ENCODE measurements around the gene RETREG2. TPM values are rescaled to one million over a fixed set of nuclear protein-coding genes. Genes with fewer than 3 reads are reported as not detected.

Gene RETREG2
- polyA plus RNA-seq, 2 donors = 28.4 to 38.6 TPM

DNA sequence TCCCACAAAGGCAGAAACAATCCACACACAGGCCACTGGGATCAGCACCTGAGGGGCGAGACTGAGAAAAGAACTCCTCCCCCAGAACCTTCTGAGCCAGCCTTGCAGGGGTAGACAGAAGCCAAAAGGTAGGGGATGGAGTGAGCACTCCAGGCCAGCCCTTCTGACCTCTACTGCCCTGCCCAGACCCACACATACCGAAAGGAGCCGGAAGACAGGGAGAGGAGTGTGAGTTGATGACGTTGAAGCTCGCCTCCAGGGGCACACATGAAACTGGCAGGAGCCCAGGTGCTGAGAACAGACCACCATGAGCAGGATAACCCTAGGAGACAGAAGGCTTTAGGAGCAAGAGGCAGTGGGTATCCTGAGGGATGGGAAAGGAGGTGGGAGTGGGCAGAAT is 10.1 kb upstream of the RETREG2 start:
- Histone ChIP-seq H3K9me3 (ENCODE audit: control insufficient read depth in 2 of 2, insufficient read depth in 1 of 2, low read depth in 1 of 2, low read length in 1 of 2) (no peaks in the 10 kb centered on the region), H3K27ac (ENCODE audit: low read depth in 2 of 2, low read length in 1 of 2) (no peak overlapping the region), H3K4me3 (ENCODE audit: low read depth in 1 of 2, low read length in 2 of 2) (no peak overlapping the region), H3K36me3 (ENCODE audit: control insufficient read depth in 2 of 2, insufficient read depth in 2 of 2, low read length in 1 of 2) (peaks cover 0 to 8% of the 10 kb centered on the region in 2 donors), H3K4me1 (ENCODE audit: control insufficient read depth in 2 of 2, insufficient read depth in 2 of 2, low read length in 1 of 2) (peaks cover 0 to 3% of the 10 kb centered on the region in 2 donors), H3K27me3 (ENCODE audit: control insufficient read depth in 1 of 2, insufficient read depth in 2 of 2, low read length in 2 of 2) (no peaks in the 10 kb centered on the region)
- WGBS, 2 donors = 71 to 72% methylated on average over 5 of the region's 5 CpGs

DNA sequence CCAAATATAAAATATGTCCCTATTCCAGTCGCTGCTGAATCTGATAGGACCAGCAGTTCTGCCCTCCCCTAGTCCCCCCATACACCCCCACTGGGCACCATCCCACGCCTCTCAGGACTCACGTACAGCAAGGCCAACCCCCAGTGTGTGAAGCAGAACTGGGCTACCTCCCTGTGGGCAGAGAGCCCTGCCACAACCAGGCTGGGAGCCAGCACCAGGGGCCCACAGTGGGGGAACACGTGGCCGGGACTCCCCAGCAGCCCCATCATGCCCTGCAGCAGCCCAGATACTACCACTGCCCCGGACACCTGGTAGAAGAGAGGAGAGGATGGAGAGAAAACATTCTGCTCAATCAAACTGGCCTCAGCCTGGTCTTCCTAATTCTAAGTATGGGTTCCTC is 9.5 kb upstream of the RETREG2 start:
- 45 to 54% methylated on average over 6 of the region's 6 CpGs for WGBS, 2 donors
- Histone ChIP-seq H3K4me1 (ENCODE audit: control insufficient read depth in 2 of 2, insufficient read depth in 2 of 2, low read length in 1 of 2) (peaks cover 0 to 3% of the 10 kb centered on the region in 2 donors), H3K36me3 (ENCODE audit: control insufficient read depth in 2 of 2, insufficient read depth in 2 of 2, low read length in 1 of 2) (peaks cover 0 to 12% of the 10 kb centered on the region in 2 donors), H3K27me3 (ENCODE audit: control insufficient read depth in 1 of 2, insufficient read depth in 2 of 2, low read length in 2 of 2) (no peaks in the 10 kb centered on the region), H3K9me3 (ENCODE audit: control insufficient read depth in 2 of 2, insufficient read depth in 1 of 2, low read depth in 1 of 2, low read length in 1 of 2) (no peaks in the 10 kb centered on the region), H3K27ac (ENCODE audit: low read depth in 2 of 2, low read length in 1 of 2) (no peak overlapping the region), H3K4me3 (ENCODE audit: low read depth in 1 of 2, low read length in 2 of 2) (no peak overlapping the region)

DNA sequence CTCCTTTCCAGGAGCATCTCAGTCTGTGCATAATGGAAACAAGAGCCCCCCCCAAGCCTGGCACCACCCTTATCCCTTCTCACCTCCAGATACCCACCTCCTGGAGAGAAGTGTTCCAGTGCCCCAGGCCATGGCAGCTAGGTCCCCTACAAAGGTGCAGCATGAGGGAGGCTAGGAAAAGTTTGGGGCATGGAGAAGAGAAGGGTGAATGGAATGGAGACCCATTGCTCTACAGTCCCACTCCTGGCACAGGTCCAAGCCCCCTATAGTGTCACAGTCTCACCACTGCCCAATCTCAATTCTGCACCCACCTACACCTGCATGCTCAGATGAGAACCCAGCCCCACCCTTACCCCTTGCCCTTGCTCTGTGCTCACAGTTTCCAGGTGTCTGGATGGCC is 9.1 kb upstream of the RETREG2 start:
- Histone ChIP-seq H3K4me3 (ENCODE audit: low read depth in 1 of 2, low read length in 2 of 2) (no peak overlapping the region), H3K27me3 (ENCODE audit: control insufficient read depth in 1 of 2, insufficient read depth in 2 of 2, low read length in 2 of 2) (no peaks in the 10 kb centered on the region)

DNA sequence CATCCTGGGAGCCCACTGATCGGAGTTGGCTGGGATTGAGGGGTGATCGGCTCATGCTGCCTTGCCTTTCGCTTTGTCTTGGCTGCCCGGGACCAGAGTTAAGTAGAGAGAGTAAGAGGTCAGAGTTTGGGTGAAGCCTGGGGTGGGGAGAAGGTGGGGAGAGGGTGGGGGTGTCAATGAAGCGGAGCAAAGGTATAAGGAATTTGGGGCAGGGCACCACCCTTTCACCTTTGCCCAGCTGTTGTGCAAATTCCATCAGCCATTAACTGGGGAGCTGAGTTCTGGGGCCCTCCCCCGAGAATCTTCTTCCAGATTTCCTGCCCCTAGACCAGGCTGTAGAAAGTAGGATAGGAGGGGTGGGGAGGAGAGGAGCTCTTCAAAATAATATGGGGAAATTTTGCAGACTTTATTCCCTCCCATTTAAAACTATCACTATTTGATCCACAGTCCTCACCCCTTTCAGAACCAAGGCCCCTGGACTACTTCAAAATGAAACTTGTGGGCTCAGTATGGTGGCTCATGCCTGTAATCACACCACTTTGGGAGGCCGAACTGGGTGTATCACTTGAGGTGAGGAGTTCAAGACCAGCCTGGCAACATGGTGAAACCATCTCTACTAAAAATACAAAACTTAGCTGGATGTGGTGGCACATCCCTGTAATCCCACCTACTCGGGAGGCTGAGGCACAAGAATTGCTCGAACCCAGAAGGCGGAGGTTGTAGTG is 8.0 kb upstream of the RETREG2 start, which contains the start of gene SLC23A3:
Gene SLC23A3 (minus strand): TSS at position 100 of the 725 bp plus-strand sequence. CDS start 45 bp downstream, at position 55.
- no peak within 1 kb of the TSS for H3K27ac ChIP-seq (ENCODE audit: low read depth in 2 of 2, low read length in 1 of 2)
- H3K4me3 ChIP-seq (ENCODE audit: low read depth in 1 of 2, low read length in 2 of 2) = no peak within 1 kb of the TSS
- H3K4me1 ChIP-seq (ENCODE audit: control insufficient read depth in 2 of 2, insufficient read depth in 2 of 2, low read length in 1 of 2) = peaks cover 0 to 3% of the 10 kb centered on the region in 2 donors
- no peaks in the 10 kb centered on the region for H3K9me3 ChIP-seq (ENCODE audit: control insufficient read depth in 2 of 2, insufficient read depth in 1 of 2, low read depth in 1 of 2, low read length in 1 of 2)
- 84 to 90% methylated on average over 10 of the region's 10 CpGs for WGBS, 2 donors
- peaks cover 0 to 20% of the 10 kb centered on the region in 2 donors for H3K36me3 ChIP-seq (ENCODE audit: control insufficient read depth in 2 of 2, insufficient read depth in 2 of 2, low read length in 1 of 2)
- H3K27me3 ChIP-seq (ENCODE audit: control insufficient read depth in 1 of 2, insufficient read depth in 2 of 2, low read length in 2 of 2) = no peaks in the 10 kb centered on the region

More for the DNA sequence above, 9.1 kb upstream of the RETREG2 start:
- Histone ChIP-seq H3K9me3 (ENCODE audit: control insufficient read depth in 2 of 2, insufficient read depth in 1 of 2, low read depth in 1 of 2, low read length in 1 of 2) (no peaks in the 10 kb centered on the region), H3K4me1 (ENCODE audit: control insufficient read depth in 2 of 2, insufficient read depth in 2 of 2, low read length in 1 of 2) (peaks cover 0 to 3% of the 10 kb centered on the region in 2 donors), H3K27ac (ENCODE audit: low read depth in 2 of 2, low read length in 1 of 2) (no peak overlapping the region), H3K36me3 (ENCODE audit: control insufficient read depth in 2 of 2, insufficient read depth in 2 of 2, low read length in 1 of 2) (peaks cover 0 to 12% of the 10 kb centered on the region in 2 donors)

DNA sequence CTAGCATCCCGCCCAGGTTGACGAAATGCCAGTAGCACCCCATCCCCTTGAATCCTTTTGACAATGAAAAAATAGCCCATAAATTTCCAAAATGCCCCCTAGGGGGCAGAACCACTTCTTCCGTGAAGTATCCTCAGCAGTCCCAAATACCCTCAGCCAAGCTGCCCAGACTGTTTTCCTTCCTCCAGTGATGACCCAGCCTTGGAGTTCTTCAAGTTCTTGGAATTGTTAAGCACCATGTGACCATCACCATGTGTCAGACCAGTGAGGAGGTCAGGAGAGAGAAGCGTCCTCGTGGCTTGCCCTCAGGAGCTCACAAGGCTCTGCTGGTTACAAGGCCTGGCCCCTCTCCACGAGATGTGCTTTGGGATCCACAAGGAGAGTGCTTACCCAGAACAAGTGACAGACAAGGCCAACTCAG is 6.8 kb upstream of the RETREG2 start:
- peak overlapping the region; percentile 61 to 78 for H3K27ac ChIP-seq (ENCODE audit: low read depth in 2 of 2, low read length in 1 of 2)
- peaks cover 0 to 21% of the 10 kb centered on the region in 2 donors for H3K36me3 ChIP-seq (ENCODE audit: control insufficient read depth in 2 of 2, insufficient read depth in 2 of 2, low read length in 1 of 2)
- WGBS, 2 donors = 34 to 43% methylated on average over 6 of the region's 6 CpGs
- H3K4me1 ChIP-seq (ENCODE audit: control insufficient read depth in 2 of 2, insufficient read depth in 2 of 2, low read length in 1 of 2) = peaks cover 0 to 6% of the 10 kb centered on the region in 2 donors
- no peaks in the 10 kb centered on the region for H3K9me3 ChIP-seq (ENCODE audit: control insufficient read depth in 2 of 2, insufficient read depth in 1 of 2, low read depth in 1 of 2, low read length in 1 of 2)
- H3K27me3 ChIP-seq (ENCODE audit: control insufficient read depth in 1 of 2, insufficient read depth in 2 of 2, low read length in 2 of 2) = no peaks in the 10 kb centered on the region
- H3K4me3 ChIP-seq (ENCODE audit: low read depth in 1 of 2, low read length in 2 of 2) = no peak overlapping the region

DNA sequence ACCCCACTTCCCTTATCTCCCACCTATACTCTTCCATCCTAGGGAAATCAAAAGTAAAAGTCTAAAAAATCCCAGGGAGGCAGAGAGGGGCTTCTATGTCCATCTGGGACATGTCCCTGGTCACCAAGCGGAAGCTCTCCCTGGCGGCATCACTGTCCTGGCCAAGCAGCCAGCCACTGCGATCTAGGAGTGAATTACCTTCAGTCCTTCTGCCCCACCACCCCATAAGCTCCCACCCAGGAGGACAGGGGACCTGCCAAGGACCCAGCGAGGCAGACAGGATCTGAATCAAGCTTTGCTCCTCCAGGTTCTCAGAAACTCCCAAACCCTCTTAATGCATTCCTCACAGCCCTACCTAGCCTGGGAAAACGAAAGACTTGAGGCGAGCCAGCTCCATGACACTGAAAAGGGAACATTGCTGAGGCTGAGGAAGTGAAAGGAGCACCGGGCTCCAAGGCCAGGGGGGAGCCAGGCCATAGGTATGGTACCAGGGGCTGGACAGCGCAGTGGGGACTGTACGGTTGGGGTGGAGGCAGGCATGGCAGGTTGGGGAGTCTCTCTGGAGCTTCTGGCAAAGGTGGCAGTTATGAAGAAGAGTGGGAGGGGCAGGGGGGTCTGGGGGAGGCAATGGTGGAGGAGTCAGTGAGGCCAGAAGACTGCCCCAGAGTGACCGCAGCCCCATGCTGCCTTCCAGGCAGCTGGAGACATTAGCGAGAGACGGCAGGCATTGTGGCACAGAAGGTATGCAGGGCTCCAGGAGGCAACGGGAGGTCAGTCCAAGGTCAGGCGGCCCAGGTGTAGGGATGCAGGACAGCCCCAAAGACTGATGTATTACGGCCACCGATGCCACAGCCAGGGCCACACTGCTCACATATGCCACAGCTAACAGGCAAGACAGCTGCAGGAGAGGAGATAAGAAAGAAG is 5.6 kb upstream of the RETREG2 start:
- Histone ChIP-seq H3K4me3 (ENCODE audit: low read depth in 1 of 2, low read length in 2 of 2) (no peak overlapping the region), H3K27ac (ENCODE audit: low read depth in 2 of 2, low read length in 1 of 2) (no peak overlapping the region), H3K9me3 (ENCODE audit: control insufficient read depth in 2 of 2, insufficient read depth in 1 of 2, low read depth in 1 of 2, low read length in 1 of 2) (no peaks in the 10 kb centered on the region), H3K4me1 (ENCODE audit: control insufficient read depth in 2 of 2, insufficient read depth in 2 of 2, low read length in 1 of 2) (peaks cover 0 to 6% of the 10 kb centered on the region in 2 donors), H3K27me3 (ENCODE audit: control insufficient read depth in 1 of 2, insufficient read depth in 2 of 2, low read length in 2 of 2) (no peaks in the 10 kb centered on the region), H3K36me3 (ENCODE audit: control insufficient read depth in 2 of 2, insufficient read depth in 2 of 2, low read length in 1 of 2) (peaks cover 0 to 21% of the 10 kb centered on the region in 2 donors)
- WGBS, 2 donors = 88 to 89% methylated on average over 16 of the region's 16 CpGs

DNA sequence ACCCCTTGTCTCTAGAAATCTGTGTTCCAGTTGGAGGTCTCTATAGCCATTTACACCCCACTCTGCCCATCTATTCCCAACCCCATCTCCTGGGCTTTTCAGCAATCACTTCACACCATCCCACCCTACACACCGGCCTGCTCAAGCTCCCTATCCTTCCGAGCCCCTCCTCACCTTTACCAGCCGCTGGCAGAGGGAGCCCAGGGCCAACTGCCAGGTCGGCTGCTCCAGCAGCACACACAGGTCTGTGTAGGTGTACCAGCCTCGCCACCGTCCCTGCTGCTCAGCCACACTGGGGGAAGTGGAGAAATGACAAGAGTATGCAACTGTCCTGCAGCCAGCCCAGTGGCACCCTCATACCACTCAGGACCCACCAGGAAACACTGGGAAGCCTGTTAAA is 4.9 kb upstream of the RETREG2 start:
- Histone ChIP-seq H3K9me3 (ENCODE audit: control insufficient read depth in 2 of 2, insufficient read depth in 1 of 2, low read depth in 1 of 2, low read length in 1 of 2) (no peaks in the 10 kb centered on the region), H3K4me3 (ENCODE audit: low read depth in 1 of 2, low read length in 2 of 2) (no peak overlapping the region), H3K27me3 (ENCODE audit: control insufficient read depth in 1 of 2, insufficient read depth in 2 of 2, low read length in 2 of 2) (no peaks in the 10 kb centered on the region), H3K4me1 (ENCODE audit: control insufficient read depth in 2 of 2, insufficient read depth in 2 of 2, low read length in 1 of 2) (peaks cover 0 to 6% of the 10 kb centered on the region in 2 donors), H3K27ac (ENCODE audit: low read depth in 2 of 2, low read length in 1 of 2) (no peak overlapping the region), H3K36me3 (ENCODE audit: control insufficient read depth in 2 of 2, insufficient read depth in 2 of 2, low read length in 1 of 2) (peaks cover 0 to 21% of the 10 kb centered on the region in 2 donors)
- 91 to 93% methylated on average over 6 of the region's 6 CpGs for WGBS, 2 donors

DNA sequence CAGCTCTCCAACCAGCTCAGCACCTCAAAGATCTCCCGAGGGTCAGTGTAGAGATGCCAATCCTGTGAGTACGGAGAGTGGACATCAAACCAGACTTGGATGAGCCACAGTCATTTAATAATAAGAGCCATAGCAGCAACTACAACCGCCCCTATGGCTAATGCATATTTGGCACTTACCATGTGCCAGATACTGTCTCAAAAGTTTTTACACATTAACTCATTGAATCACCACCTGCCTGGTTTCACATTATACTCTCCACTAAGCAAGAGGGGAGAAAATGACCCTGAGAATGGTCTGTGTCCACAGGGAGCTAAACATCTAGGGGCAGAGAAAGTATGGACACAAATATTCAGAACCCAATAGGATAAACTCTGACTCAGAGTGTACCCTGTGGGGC is 3.9 kb upstream of the RETREG2 start:
- H3K36me3 ChIP-seq (ENCODE audit: control insufficient read depth in 2 of 2, insufficient read depth in 2 of 2, low read length in 1 of 2) = peaks cover 0 to 21% of the 10 kb centered on the region in 2 donors
- no peak overlapping the region for H3K4me3 ChIP-seq (ENCODE audit: low read depth in 1 of 2, low read length in 2 of 2)
- H3K27ac ChIP-seq (ENCODE audit: low read depth in 2 of 2, low read length in 1 of 2) = no peak overlapping the region
- no peaks in the 10 kb centered on the region for H3K27me3 ChIP-seq (ENCODE audit: control insufficient read depth in 1 of 2, insufficient read depth in 2 of 2, low read length in 2 of 2)
- WGBS, 2 donors = 85 to 88% methylated on average over 3 of the region's 3 CpGs
- H3K9me3 ChIP-seq (ENCODE audit: control insufficient read depth in 2 of 2, insufficient read depth in 1 of 2, low read depth in 1 of 2, low read length in 1 of 2) = no peaks in the 10 kb centered on the region
- peaks cover 0 to 11% of the 10 kb centered on the region in 2 donors for H3K4me1 ChIP-seq (ENCODE audit: control insufficient read depth in 2 of 2, insufficient read depth in 2 of 2, low read length in 1 of 2)

DNA sequence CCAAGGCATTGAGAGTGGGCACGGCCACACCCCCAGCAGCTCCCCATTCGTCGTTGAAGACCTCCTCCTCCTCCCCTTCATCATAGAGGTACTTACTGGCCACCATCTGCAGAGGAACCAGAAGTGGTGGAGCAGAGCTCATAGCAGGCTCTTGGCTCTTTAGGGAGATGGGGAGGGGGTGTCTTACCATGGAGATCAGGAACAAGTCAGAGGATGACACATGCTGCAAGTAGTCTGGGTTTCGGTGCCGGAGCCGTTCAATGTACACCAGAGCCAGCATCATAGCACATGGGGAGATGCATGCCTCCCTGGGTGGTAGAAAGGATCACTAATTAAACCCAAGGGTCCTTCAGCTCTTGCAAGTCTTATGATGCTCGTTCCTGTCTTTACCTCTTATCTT is 3.3 kb upstream of the RETREG2 start:
- Histone ChIP-seq H3K4me3 (ENCODE audit: low read depth in 1 of 2, low read length in 2 of 2) (no peak overlapping the region), H3K27me3 (ENCODE audit: control insufficient read depth in 1 of 2, insufficient read depth in 2 of 2, low read length in 2 of 2) (no peaks in the 10 kb centered on the region), H3K9me3 (ENCODE audit: control insufficient read depth in 2 of 2, insufficient read depth in 1 of 2, low read depth in 1 of 2, low read length in 1 of 2) (no peaks in the 10 kb centered on the region), H3K36me3 (ENCODE audit: control insufficient read depth in 2 of 2, insufficient read depth in 2 of 2, low read length in 1 of 2) (peaks cover 0 to 24% of the 10 kb centered on the region in 2 donors), H3K27ac (ENCODE audit: low read depth in 2 of 2, low read length in 1 of 2) (no peak overlapping the region), H3K4me1 (ENCODE audit: control insufficient read depth in 2 of 2, insufficient read depth in 2 of 2, low read length in 1 of 2) (peaks cover 0 to 11% of the 10 kb centered on the region in 2 donors)
- 88 to 91% methylated on average over 7 of the region's 7 CpGs for WGBS, 2 donors
